HEK293 (cell line): ENCODE measurements around the gene ICE1.

Experiments
- CTCF ChIA-PET: fragments of 350-600 bp; formaldehyde crosslinking; extraction: SDS; loops from one replicate; lab custom pipeline; 2021; ENCODE audit warnings: antibody characterized with exemption; lab: Yijun Ruan, JAX
- POLR2A ChIA-PET: fragments of 300-600 bp; formaldehyde crosslinking; extraction: SDS; loops from one replicate; lab custom pipeline; 2020; ENCODE audit warnings: antibody characterized with exemption, inconsistent platforms; lab: Yijun Ruan, JAX
- H3K27ac ChIP-seq: fragments of 200-500 bp; sonication (Bioruptor generic); 2 replicates; pipeline ENCODE4 v1.5.1; 2014; ENCODE audit warnings: low read depth, low read length, control low read depth, inconsistent platforms; ENCODE audit errors: extremely low read depth
- H3K36me3 ChIP-seq, 2 experiments: fragments of 200-500 bp in 1 of 2; sonication (Bioruptor generic) in 1 of 2; 1 replicate in 1 of 2; 2 replicates in 1 of 2; pipeline ENCODE4 v1.5.1; 2014 to 2017; ENCODE audit warnings: inconsistent platforms in 2 of 2, low read length in 2 of 2; ENCODE audit not compliant: control insufficient read depth in 2 of 2, insufficient read depth in 1 of 2
- H3K4me1 ChIP-seq: fragments of 200-500 bp; sonication (Bioruptor generic); 2 replicates; pipeline ENCODE4 v1.5.1; 2014; ENCODE audit warnings: mild to moderate bottlenecking, low read length, inconsistent platforms; ENCODE audit not compliant: control insufficient read depth, insufficient read depth
- H3K4me3 ChIP-seq: 2 replicates; pipeline ENCODE4 v1.5.1; 2011; ENCODE audit warnings: low read depth, mild to moderate bottlenecking, control low read depth, low read length, moderate library complexity
- H3K9me3 ChIP-seq: fragments of 200-500 bp; sonication (Bioruptor generic); 2 replicates; pipeline ENCODE4 v1.5.1; 2014; ENCODE audit warnings: low read depth, low read length, inconsistent platforms; ENCODE audit not compliant: control insufficient read depth, insufficient read depth
- HOXA7 ChIP-seq: sonication (generic); formaldehyde crosslinking; IDR thresholded peaks from 2 replicates; pipeline ENCODE4 v1.8.1; 2022; ENCODE audit warnings: missing genetic modification reagents, borderline replicate concordance
- KLF10 ChIP-seq: fragments of 450-650 bp; IDR thresholded peaks from 2 replicates; pipeline ENCODE4 v1.5.1; 2018; ENCODE audit warnings: missing biosample characterization, mild to moderate bottlenecking, missing genetic modification characterization
- MEIS1 ChIP-seq: sonication (generic); formaldehyde crosslinking; IDR thresholded peaks from 2 replicates; pipeline ENCODE4 v1.8.1; 2022; ENCODE audit warnings: missing genetic modification reagents, mild to moderate bottlenecking, borderline replicate concordance
- YY1 ChIP-seq: fragments of 450-650 bp; formaldehyde crosslinking; IDR thresholded peaks from 2 replicates; pipeline ENCODE4 v1.5.1; 2018; ENCODE audit warnings: missing biosample characterization, missing genetic modification characterization
- ZBTB26 ChIP-seq: fragments of 450-650 bp; formaldehyde crosslinking; optimal IDR thresholded peaks from 2 replicates; pipeline ENCODE3; 2016; ENCODE audit warnings: missing biosample characterization, mild to moderate bottlenecking, missing genetic modification characterization
- ZBTB44 ChIP-seq: fragments of 450-650 bp; IDR thresholded peaks from 2 replicates; pipeline ENCODE4 v1.5.1; 2018; ENCODE audit warnings: missing biosample characterization, mild to moderate bottlenecking, missing genetic modification characterization
- ZEB2 ChIP-seq: fragments of 450-650 bp; formaldehyde crosslinking; IDR thresholded peaks from 2 replicates; pipeline ENCODE4 v1.5.1; 2016; ENCODE audit warnings: missing biosample characterization, missing genetic modification characterization
- ZNF214 ChIP-seq: fragments of 450-650 bp; formaldehyde crosslinking; IDR thresholded peaks from 2 replicates; pipeline ENCODE4 v1.5.1; 2017; ENCODE audit warnings: missing biosample characterization, mild to moderate bottlenecking, missing genetic modification characterization, borderline replicate concordance
- ZNF404 ChIP-seq: fragments of 450-650 bp; formaldehyde crosslinking; IDR thresholded peaks from 2 replicates; pipeline ENCODE4 v1.5.1; 2017; ENCODE audit warnings: missing biosample characterization, missing genetic modification characterization
- ZNF449 ChIP-seq: fragments of 450-650 bp; formaldehyde crosslinking; IDR thresholded peaks from 2 replicates; pipeline ENCODE4 v1.5.1; 2017; ENCODE audit warnings: missing biosample characterization, mild to moderate bottlenecking, missing genetic modification characterization, moderate library complexity
- ZNF48 ChIP-seq: fragments of 450-650 bp; formaldehyde crosslinking; IDR thresholded peaks from 2 replicates; pipeline ENCODE4 v1.5.1; 2016; ENCODE audit warnings: missing biosample characterization, missing genetic modification characterization
- ZNF600 ChIP-seq: fragments of 450-650 bp; formaldehyde crosslinking; IDR thresholded peaks from 2 replicates; pipeline ENCODE4 v1.5.1; 2016; ENCODE audit warnings: missing biosample characterization, missing genetic modification characterization
- ZNF658 ChIP-seq: fragments of 450-650 bp; formaldehyde crosslinking; IDR thresholded peaks from 2 replicates; pipeline ENCODE4; 2016; ENCODE audit warnings: missing biosample characterization, missing genetic modification characterization
- TF ChIP-seq, protein P1 (sequence below): fragments of 450-650 bp; formaldehyde crosslinking; conservative IDR thresholded peaks from 2 replicates; pipeline ENCODE4 v1.5.1; 2016; ENCODE audit warnings: low read depth, missing biosample characterization, missing genetic modification characterization
- TF ChIP-seq, protein P2 (sequence below): fragments of 450-650 bp; formaldehyde crosslinking; IDR thresholded peaks from 2 replicates; pipeline ENCODE4 v1.5.1; 2016; ENCODE audit warnings: missing biosample characterization, missing genetic modification characterization
- TF ChIP-seq, protein P3 (sequence below): fragments of 450-650 bp; formaldehyde crosslinking; IDR thresholded peaks from 2 replicates; pipeline ENCODE4 v1.5.1; 2016; ENCODE audit warnings: missing biosample characterization, missing genetic modification characterization
- TF ChIP-seq, protein P4 (sequence below): fragments of 450-650 bp; formaldehyde crosslinking; IDR thresholded peaks from 2 replicates; pipeline ENCODE4 v1.5.1; 2016; ENCODE audit warnings: missing biosample characterization, missing genetic modification characterization

Gene ICE1

GRCh38 chr5:5508391-5508790 is 85.9 kb downstream of the ICE1 start:
- CTCF ChIA-PET, result interaction anchor here (0.7 kb wide), 1 partner anchor 11 kb away, joined by 3 read pairs; no protein-coding TSS in a partner anchor
- no peak overlapping the region for H3K4me3 ChIP-seq
- TF ChIP-seq, protein P1, sequence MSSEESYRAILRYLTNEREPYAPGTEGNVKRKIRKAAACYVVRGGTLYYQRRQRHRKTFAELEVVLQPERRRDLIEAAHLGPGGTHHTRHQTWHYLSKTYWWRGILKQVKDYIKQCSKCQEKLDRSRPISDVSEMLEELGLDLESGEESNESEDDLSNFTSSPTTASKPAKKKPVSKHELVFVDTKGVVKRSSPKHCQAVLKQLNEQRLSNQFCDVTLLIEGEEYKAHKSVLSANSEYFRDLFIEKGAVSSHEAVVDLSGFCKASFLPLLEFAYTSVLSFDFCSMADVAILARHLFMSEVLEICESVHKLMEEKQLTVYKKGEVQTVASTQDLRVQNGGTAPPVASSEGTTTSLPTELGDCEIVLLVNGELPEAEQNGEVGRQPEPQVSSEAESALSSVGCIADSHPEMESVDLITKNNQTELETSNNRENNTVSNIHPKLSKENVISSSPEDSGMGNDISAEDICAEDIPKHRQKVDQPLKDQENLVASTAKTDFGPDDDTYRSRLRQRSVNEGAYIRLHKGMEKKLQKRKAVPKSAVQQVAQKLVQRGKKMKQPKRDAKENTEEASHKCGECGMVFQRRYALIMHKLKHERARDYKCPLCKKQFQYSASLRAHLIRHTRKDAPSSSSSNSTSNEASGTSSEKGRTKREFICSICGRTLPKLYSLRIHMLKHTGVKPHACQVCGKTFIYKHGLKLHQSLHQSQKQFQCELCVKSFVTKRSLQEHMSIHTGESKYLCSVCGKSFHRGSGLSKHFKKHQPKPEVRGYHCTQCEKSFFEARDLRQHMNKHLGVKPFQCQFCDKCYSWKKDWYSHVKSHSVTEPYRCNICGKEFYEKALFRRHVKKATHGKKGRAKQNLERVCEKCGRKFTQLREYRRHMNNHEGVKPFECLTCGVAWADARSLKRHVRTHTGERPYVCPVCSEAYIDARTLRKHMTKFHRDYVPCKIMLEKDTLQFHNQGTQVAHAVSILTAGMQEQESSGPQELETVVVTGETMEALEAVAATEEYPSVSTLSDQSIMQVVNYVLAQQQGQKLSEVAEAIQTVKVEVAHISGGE, result no peak
- TF ChIP-seq ZBTB26 (no peak), HOXA7 (no peak), ZEB2 (no peak), ZNF600 (tag by site-specific recombination) (no peak), ZNF449 (tag by site-specific recombination) (no peak), ZBTB44 (tag by site-specific recombination) (no peak), YY1 (tag by site-specific recombination) (no peak), KLF10 (tag by site-specific recombination) (no peak), MEIS1 (CRISPR knock-in tag) (no peak), ZNF214 (no peak), ZNF404 (tag by site-specific recombination) (no peak), ZNF48 (tag by site-specific recombination) (no peak), ZNF658 (tag by site-specific recombination) (no peak)
- TF ChIP-seq, protein P2, sequence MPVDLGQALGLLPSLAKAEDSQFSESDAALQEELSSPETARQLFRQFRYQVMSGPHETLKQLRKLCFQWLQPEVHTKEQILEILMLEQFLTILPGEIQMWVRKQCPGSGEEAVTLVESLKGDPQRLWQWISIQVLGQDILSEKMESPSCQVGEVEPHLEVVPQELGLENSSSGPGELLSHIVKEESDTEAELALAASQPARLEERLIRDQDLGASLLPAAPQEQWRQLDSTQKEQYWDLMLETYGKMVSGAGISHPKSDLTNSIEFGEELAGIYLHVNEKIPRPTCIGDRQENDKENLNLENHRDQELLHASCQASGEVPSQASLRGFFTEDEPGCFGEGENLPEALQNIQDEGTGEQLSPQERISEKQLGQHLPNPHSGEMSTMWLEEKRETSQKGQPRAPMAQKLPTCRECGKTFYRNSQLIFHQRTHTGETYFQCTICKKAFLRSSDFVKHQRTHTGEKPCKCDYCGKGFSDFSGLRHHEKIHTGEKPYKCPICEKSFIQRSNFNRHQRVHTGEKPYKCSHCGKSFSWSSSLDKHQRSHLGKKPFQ (tag by site-specific recombination), result no peak
- TF ChIP-seq, protein P3, sequence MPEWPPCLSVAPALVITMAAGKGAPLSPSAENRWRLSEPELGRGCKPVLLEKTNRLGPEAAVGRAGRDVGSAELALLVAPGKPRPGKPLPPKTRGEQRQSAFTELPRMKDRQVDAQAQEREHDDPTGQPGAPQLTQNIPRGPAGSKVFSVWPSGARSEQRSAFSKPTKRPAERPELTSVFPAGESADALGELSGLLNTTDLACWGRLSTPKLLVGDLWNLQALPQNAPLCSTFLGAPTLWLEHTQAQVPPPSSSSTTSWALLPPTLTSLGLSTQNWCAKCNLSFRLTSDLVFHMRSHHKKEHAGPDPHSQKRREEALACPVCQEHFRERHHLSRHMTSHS (tag by site-specific recombination), result no peak
- TF ChIP-seq, protein P4, sequence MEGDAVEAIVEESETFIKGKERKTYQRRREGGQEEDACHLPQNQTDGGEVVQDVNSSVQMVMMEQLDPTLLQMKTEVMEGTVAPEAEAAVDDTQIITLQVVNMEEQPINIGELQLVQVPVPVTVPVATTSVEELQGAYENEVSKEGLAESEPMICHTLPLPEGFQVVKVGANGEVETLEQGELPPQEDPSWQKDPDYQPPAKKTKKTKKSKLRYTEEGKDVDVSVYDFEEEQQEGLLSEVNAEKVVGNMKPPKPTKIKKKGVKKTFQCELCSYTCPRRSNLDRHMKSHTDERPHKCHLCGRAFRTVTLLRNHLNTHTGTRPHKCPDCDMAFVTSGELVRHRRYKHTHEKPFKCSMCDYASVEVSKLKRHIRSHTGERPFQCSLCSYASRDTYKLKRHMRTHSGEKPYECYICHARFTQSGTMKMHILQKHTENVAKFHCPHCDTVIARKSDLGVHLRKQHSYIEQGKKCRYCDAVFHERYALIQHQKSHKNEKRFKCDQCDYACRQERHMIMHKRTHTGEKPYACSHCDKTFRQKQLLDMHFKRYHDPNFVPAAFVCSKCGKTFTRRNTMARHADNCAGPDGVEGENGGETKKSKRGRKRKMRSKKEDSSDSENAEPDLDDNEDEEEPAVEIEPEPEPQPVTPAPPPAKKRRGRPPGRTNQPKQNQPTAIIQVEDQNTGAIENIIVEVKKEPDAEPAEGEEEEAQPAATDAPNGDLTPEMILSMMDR (tag by site-specific recombination), result no peak
- H3K9me3 ChIP-seq, result no peaks in the 10 kb centered on the region
- H3K27ac ChIP-seq, result no peak overlapping the region
- H3K36me3 ChIP-seq, result no peaks in the 10 kb centered on the region
- H3K4me1 ChIP-seq, result no peaks in the 10 kb centered on the region
- POLR2A ChIA-PET, result no interaction called here
